Activated T-cell treated with anti-CD3 and anti-CD28 coated beads, Interleukin-2, amount 50 U/mL, for 72 hours (primary cell): ENCODE data around the gene LHX3. TPM values are rescaled to one million over a fixed set of nuclear protein-coding genes. Genes with fewer than 3 reads are reported as not detected.

ENCODE experiments used
- ATAC-seq, 2 donors: fragments of 150-1000 bp; cut with Tn5 transposase; replicated peaks in 1 of 2; 2 replicates each; pipeline ENCODE4 v1.10.0; 2021; ENCODE audit warnings: moderate library complexity in 2 of 2, mild to moderate bottlenecking in 1 of 2
- DNase-seq, 2 donors: peaks; one replicate each; pipeline ENCODE4 v3.0.0; 2021 to 2022; ENCODE audit warnings: mixed read lengths in 1 of 2
- H3K27ac Mint-ChIP-seq: one replicate; pipeline ENCODE4 v1.8.0; 2022; ENCODE audit warnings: mild to moderate bottlenecking, moderate library complexity, mixed read lengths
- H3K27me3 Mint-ChIP-seq: one replicate; pipeline ENCODE4 v1.8.0; 2022; ENCODE audit warnings: low read depth, mixed read lengths
- H3K36me3 Mint-ChIP-seq, 2 donors: one replicate each; pipeline ENCODE4 v1.8.0; 2022; ENCODE audit warnings: mixed read lengths in 2 of 2, mild to moderate bottlenecking in 1 of 2; ENCODE audit not compliant: insufficient read depth in 2 of 2
- H3K4me1 Mint-ChIP-seq: one replicate; pipeline ENCODE4 v1.8.0; 2022; ENCODE audit warnings: low read depth, mixed read lengths
- H3K4me3 Mint-ChIP-seq, 2 donors: one replicate each; pipeline ENCODE4 v1.8.0; 2022; ENCODE audit warnings: mild to moderate bottlenecking in 2 of 2, mixed read lengths in 2 of 2, moderate library complexity in 2 of 2
- H3K9me3 Mint-ChIP-seq, 2 donors: one replicate each; pipeline ENCODE4 v1.8.0; 2022; ENCODE audit warnings: mixed read lengths in 2 of 2
- total RNA-seq, 2 donors: library from RNA; stranded (reverse); gene quantifications; one replicate each; pipeline ENCODE4 v1.2.3, GENCODE V29; 2022

Gene LHX3
- total RNA-seq, 2 donors from 2014 or later, result 0.17 TPM; not detected in 1

GRCh38 chr9:136187683-136188586, 17.0 kb downstream of the LHX3 start:
- Mint-ChIP-seq H3K9me3 (no peaks in the 10 kb centered on the region), H3K4me3 (no peak overlapping the region), H3K27ac (no peak overlapping the region), H3K27me3 (peaks cover 18% of the 10 kb centered on the region), H3K4me1 (no peaks in the 10 kb centered on the region), H3K36me3 (no peaks in the 10 kb centered on the region)
- DNase-seq (no peak), ATAC-seq (no peak)

DNA sequence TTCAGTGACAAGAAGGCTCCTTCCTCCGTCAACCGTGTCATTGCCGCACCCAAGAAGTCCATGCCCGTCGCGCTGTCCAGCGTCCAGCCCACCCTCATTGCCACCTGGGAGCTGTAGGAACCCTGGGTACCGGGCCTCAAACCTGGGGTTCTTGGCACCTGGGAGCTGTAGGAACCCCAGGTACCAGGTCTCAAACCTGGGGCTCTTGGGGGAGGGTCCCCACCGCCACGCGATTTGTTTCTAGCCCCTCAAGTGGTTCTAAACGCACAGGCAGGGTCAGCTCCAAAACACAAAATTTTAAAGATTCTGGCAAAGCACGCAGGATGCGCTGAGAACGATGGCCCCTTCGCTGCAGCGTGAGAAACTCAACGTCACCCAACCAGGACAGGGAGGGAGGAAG, 17.7 kb downstream of the LHX3 start:
- ATAC-seq (no peak), DNase-seq (no peak)
- Mint-ChIP-seq H3K9me3 (no peaks in the 10 kb centered on the region), H3K27me3 (peaks cover 18% of the 10 kb centered on the region), H3K27ac (no peak overlapping the region), H3K4me3 (no peak overlapping the region), H3K36me3 (no peaks in the 10 kb centered on the region), H3K4me1 (no peaks in the 10 kb centered on the region)

DNA sequence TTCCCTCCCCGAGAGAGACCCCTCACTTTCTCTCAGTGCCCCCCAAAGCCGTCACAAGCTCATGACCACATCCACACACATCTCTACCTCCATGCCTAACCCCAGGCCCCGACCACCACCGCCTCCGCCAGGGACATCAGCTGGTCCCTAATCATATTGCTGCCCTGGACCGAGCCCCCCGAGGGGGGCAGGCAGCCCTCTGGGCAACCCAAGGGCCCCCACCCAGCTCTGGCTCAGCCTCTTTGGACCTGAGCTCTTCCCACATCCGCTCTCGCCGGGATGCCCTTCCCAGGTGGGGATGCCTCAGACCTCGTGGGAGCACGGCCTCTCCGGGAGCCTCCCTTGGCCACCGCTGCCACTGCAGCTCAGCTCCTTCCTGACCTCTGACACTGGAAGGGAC, 18.5 kb downstream of the LHX3 start:
- Mint-ChIP-seq H3K9me3 (no peaks in the 10 kb centered on the region), H3K27me3 (peaks cover 12% of the 10 kb centered on the region), H3K4me3 (no peak overlapping the region), H3K36me3 (no peaks in the 10 kb centered on the region), H3K4me1 (no peaks in the 10 kb centered on the region), H3K27ac (no peak overlapping the region)
- ATAC-seq, result no peak
- DNase-seq, result no peak

- H3K9me3 Mint-ChIP-seq, result no peaks in the 10 kb centered on the region
- no peaks in the 10 kb centered on the region for H3K4me1 Mint-ChIP-seq
- peaks cover 6% of the 10 kb centered on the region for H3K27me3 Mint-ChIP-seq
- no peak for ATAC-seq
- no peak for DNase-seq
- no peak overlapping the region for H3K27ac Mint-ChIP-seq
- H3K4me3 Mint-ChIP-seq, result no peak overlapping the region
- H3K36me3 Mint-ChIP-seq, result no peaks in the 10 kb centered on the region
Measured at GRCh38 chr9:136185596-136186366, 19.1 kb downstream of the LHX3 start.

DNA sequence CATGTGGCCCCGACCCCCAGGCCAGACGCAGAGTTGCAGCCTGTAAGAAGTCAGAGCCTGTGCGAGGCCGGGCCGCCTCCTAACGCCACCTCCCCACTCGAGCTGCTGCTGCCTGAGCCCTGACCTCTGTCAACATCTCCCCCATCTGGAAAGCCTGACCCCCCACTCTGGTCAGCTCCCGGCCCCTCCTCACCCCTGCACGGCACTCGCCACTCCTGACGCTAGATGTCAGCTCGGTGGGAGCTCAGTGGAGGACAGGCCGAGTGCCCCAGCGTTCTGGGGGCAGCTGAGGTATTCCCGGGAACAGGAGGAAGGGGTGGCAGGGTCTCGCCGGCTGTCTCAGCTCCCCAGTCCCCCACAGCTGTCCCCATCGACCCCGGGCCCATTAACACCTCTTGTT, 19.9 kb downstream of the LHX3 start:
- H3K27me3 Mint-ChIP-seq, result no peaks in the 10 kb centered on the region
- no peaks in the 10 kb centered on the region for H3K4me1 Mint-ChIP-seq
- ATAC-seq (no peak), DNase-seq (no peak)
- no peaks in the 10 kb centered on the region for H3K9me3 Mint-ChIP-seq
- no peaks in the 10 kb centered on the region for H3K36me3 Mint-ChIP-seq
- no peak overlapping the region for H3K27ac Mint-ChIP-seq
- no peak overlapping the region for H3K4me3 Mint-ChIP-seq

- Mint-ChIP-seq H3K4me3 (no peak overlapping the region), H3K27me3 (no peaks in the 10 kb centered on the region), H3K9me3 (no peaks in the 10 kb centered on the region), H3K4me1 (no peaks in the 10 kb centered on the region), H3K36me3 (no peaks in the 10 kb centered on the region), H3K27ac (no peak overlapping the region)
- no peak for DNase-seq
- no peak for ATAC-seq
Measured at GRCh38 chr9:136182850-136183422, 22.0 kb downstream of the LHX3 start.

GRCh38 chr9:136182420-136182787, 22.5 kb downstream of the LHX3 start:
- H3K27ac Mint-ChIP-seq, result no peak overlapping the region
- H3K4me1 Mint-ChIP-seq, result no peaks in the 10 kb centered on the region
- no peaks in the 10 kb centered on the region for H3K36me3 Mint-ChIP-seq
- no peak overlapping the region for H3K4me3 Mint-ChIP-seq
- ATAC-seq (no peak), DNase-seq (no peak)
- no peaks in the 10 kb centered on the region for H3K9me3 Mint-ChIP-seq
- H3K27me3 Mint-ChIP-seq, result no peaks in the 10 kb centered on the region

DNA sequence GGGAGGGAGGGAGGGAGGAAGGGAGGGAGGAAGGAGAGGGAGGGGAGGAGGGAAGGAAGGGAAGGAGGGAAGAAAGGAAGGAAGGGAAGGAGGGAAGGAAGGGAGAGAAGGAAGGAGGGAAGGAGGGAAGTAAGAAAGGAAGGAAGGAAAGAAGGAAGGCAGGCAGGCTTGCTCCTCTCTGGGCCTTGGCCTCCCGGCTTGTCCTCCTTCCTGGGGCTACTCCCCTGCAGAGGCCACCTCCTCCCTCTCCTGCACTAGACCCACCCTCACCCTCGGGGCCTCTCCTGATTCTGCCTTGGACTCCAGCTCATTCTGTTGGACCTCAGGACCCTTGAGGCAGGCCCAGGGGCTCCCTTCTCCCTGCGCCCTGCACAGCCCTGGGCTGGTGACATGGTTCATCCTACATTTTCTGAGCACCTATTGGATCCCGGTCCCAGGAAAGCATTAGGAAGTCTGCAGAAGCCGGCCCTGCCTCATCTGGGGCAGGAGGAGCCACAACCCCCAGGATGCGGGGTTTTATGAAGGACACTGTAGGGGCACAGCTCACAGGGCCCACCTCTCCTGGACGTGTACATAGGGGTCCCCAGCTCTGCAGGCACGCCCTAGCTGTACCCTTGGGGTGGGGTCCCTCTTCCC, 23.0 kb downstream of the LHX3 start:
- H3K4me1 Mint-ChIP-seq, result no peaks in the 10 kb centered on the region
- H3K4me3 Mint-ChIP-seq, result no peak overlapping the region
- H3K27ac Mint-ChIP-seq, result no peak overlapping the region
- H3K36me3 Mint-ChIP-seq, result no peaks in the 10 kb centered on the region
- ATAC-seq (no peak), DNase-seq (no peak)
- H3K9me3 Mint-ChIP-seq, result no peaks in the 10 kb centered on the region
- H3K27me3 Mint-ChIP-seq, result no peaks in the 10 kb centered on the region

DNA sequence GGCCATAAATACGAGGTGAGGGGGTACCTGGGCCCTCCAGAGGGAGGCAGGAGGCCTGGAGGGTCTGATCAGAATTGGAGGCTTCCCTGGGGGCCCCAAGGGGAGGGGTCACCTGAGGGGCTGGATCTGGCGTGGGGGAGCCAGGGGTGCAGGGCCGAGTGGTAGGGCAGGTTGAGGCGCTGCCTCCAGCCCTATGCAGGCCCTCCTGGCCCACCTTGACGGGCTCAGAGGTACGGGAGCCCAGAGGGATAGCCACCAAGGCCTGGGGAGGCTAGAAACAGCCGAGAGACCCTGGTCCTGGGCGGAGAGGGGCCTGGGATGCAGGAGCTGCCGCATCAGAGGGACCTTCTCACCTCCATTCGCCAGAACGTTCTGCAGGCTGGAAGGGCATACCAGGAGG, 24.3 kb downstream of the LHX3 start:
- Mint-ChIP-seq H3K4me1 (no peaks in the 10 kb centered on the region), H3K27ac (no peak overlapping the region), H3K4me3 (no peak overlapping the region), H3K9me3 (no peaks in the 10 kb centered on the region), H3K36me3 (no peaks in the 10 kb centered on the region), H3K27me3 (no peaks in the 10 kb centered on the region)
- DNase-seq (no peak), ATAC-seq (no peak)

GRCh38 chr9:136179761-136180160, 25.2 kb downstream of the LHX3 start:
- no peaks in the 10 kb centered on the region for H3K4me1 Mint-ChIP-seq
- no peaks in the 10 kb centered on the region for H3K36me3 Mint-ChIP-seq
- no peak overlapping the region for H3K4me3 Mint-ChIP-seq
- H3K27me3 Mint-ChIP-seq, result no peaks in the 10 kb centered on the region
- H3K9me3 Mint-ChIP-seq, result no peaks in the 10 kb centered on the region
- ATAC-seq, result no peak
- no peak overlapping the region for H3K27ac Mint-ChIP-seq
- DNase-seq, result no peak

GRCh38 chr9:136179101-136179616, 25.8 kb downstream of the LHX3 start:
- Mint-ChIP-seq H3K36me3 (no peaks in the 10 kb centered on the region), H3K27me3 (no peaks in the 10 kb centered on the region), H3K4me3 (no peak overlapping the region), H3K4me1 (no peaks in the 10 kb centered on the region), H3K27ac (no peak overlapping the region), H3K9me3 (no peaks in the 10 kb centered on the region)
- ATAC-seq (no peak), DNase-seq (no peak)

DNA sequence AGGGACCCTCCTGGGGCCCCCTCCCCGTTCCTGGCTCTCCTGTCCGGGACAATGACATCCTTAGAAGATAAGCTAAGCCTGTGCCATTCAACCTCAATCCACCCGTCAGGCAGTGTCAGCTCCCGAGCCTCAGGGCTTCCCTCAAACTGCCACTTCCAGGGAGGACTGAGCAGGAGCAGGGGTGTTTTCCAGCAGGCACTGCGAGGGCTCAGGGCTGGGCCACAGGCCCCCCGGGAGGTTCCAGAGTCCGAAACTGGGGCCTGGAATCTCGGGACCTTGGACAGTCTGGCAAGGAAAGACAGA, 26.2 kb downstream of the LHX3 start:
- no peaks in the 10 kb centered on the region for H3K9me3 Mint-ChIP-seq
- H3K36me3 Mint-ChIP-seq, result no peaks in the 10 kb centered on the region
- no peak overlapping the region for H3K4me3 Mint-ChIP-seq
- H3K4me1 Mint-ChIP-seq, result no peaks in the 10 kb centered on the region
- ATAC-seq (no peak), DNase-seq (no peak)
- no peaks in the 10 kb centered on the region for H3K27me3 Mint-ChIP-seq
- no peak overlapping the region for H3K27ac Mint-ChIP-seq
